HepG2 (cell line): ENCODE data around the gene THRSP. TPM values are rescaled to one million over a fixed set of nuclear protein-coding genes. Genes with fewer than 3 reads are reported as not detected.

ENCODE experiments used
- ATAC-seq: fragments of 200-7000 bp; cut with Tn5 transposase; 3 replicates; pipeline ENCODE4 v1.9.1; 2020; ENCODE audit warnings: mild to moderate bottlenecking, moderate library complexity
- BruUV-seq: library from RNA; stranded (reverse); fragments of 400-500 nt; replicated peaks from 2 replicates; lab custom pipeline; 2021; lab: Mats Ljungman, UMichigan
- CTCF ChIA-PET: fragments of 300-600 bp; formaldehyde crosslinking; extraction: SDS; loops from one replicate; lab custom pipeline; 2021; ENCODE audit warnings: low total read pairs, inconsistent platforms, low intra/inter-chr PET ratio; lab: Yijun Ruan, JAX
- POLR2A ChIA-PET: fragments of 350-600 bp; sonication (Branson Sonifier 250); formaldehyde crosslinking; loops from one replicate; lab custom pipeline; 2020; ENCODE audit warnings: antibody characterized with exemption, inconsistent platforms; lab: Yijun Ruan, JAX
- DNase-seq: peaks from one replicate; pipeline ENCODE4 v3.0.0-alpha.2; 2015; ENCODE audit warnings: low spot score
- FAIRE-seq: peaks from 3 replicates; lab custom pipeline; 2011; peaks lifted over from hg19 to GRCh38; lab: Jason Lieb, UNC
- H2AFZ ChIP-seq: one replicate; pipeline ENCODE4 v1.6.1; 2011; ENCODE audit warnings: low read length, inconsistent platforms
- H3K27ac ChIP-seq: fragments of 300-600 bp; 3 replicates; pipeline ENCODE4 v1.8.0; 2011; ENCODE audit warnings: mixed run types, mild to moderate bottlenecking, mixed read lengths, low read length, inconsistent platforms; ENCODE audit not compliant: insufficient read depth; ENCODE audit errors: extremely low read length
- H3K27me3 ChIP-seq, 2 experiments: fragments of 200-600 bp in 1 of 2; 2 replicates in 1 of 2; 3 replicates in 1 of 2; pipeline versions ENCODE4 v1.6.0 to v1.8.0; 2011; ENCODE audit warnings: low read length in 2 of 2, mild to moderate bottlenecking in 2 of 2, moderate library complexity in 2 of 2, inconsistent platforms in 1 of 2; ENCODE audit not compliant: insufficient read depth in 2 of 2, control insufficient read depth in 1 of 2
- H3K36me3 ChIP-seq, 2 experiments: fragments of 200-600 bp in 1 of 2; replicated peaks in 1 of 2; 2 replicates in 1 of 2; 3 replicates in 1 of 2; pipeline versions ENCODE4 v1.5.1 to v1.8.0; 2011; ENCODE audit warnings: low read length in 2 of 2, inconsistent platforms in 1 of 2; ENCODE audit not compliant: insufficient read depth in 2 of 2, control insufficient read depth in 1 of 2
- H3K4me1 ChIP-seq: 2 replicates; pipeline ENCODE4 v1.5.1; 2012; ENCODE audit warnings: low read length, inconsistent platforms; ENCODE audit not compliant: insufficient read depth
- H3K4me2 ChIP-seq: 2 replicates; pipeline ENCODE4 v1.6.0; 2011; ENCODE audit warnings: low read depth, low read length, inconsistent platforms
- H3K4me3 ChIP-seq, 3 experiments: fragments of 200-600 bp in 1 of 3; sonication (generic), shearing (Covaris generic) in 1 of 3; replicated peaks in 1 of 3; 2 replicates each; pipeline ENCODE4 v1.5.1; 2011 to 2016; ENCODE audit warnings: low read length in 3 of 3, inconsistent platforms in 2 of 3, low read depth in 2 of 3, mild to moderate bottlenecking in 2 of 3, control low read depth in 1 of 3, mixed read lengths in 1 of 3; ENCODE audit not compliant: insufficient read depth in 1 of 3
- H3K79me2 ChIP-seq: one replicate; pipeline ENCODE4 v1.6.1; 2011; ENCODE audit warnings: low read length, inconsistent platforms; ENCODE audit not compliant: insufficient read depth
- H3K9ac ChIP-seq: 2 replicates; pipeline ENCODE4 v1.6.0; 2011; ENCODE audit warnings: mild to moderate bottlenecking, low read depth, low read length, inconsistent platforms; ENCODE audit not compliant: insufficient read depth
- H3K9me3 ChIP-seq: 2 replicates; pipeline ENCODE4 v1.5.1; 2012; ENCODE audit warnings: mild to moderate bottlenecking, low read length
- H4K20me1 ChIP-seq: 2 replicates; pipeline ENCODE4 v1.6.0; 2011; ENCODE audit warnings: inconsistent platforms, mild to moderate bottlenecking, low read length, moderate library complexity; ENCODE audit not compliant: insufficient read depth
- HNRNPH1 ChIP-seq: fragments of 200-400 bp; formaldehyde crosslinking; optimal IDR thresholded peaks from 2 replicates; pipeline ENCODE3; 2017; ENCODE audit warnings: mild to moderate bottlenecking, low read depth, low read length
- HOXA9 ChIP-seq: sonication (generic); formaldehyde crosslinking; IDR thresholded peaks from 2 replicates; pipeline ENCODE4 v1.8.1; 2022; ENCODE audit warnings: missing genetic modification reagents, mild to moderate bottlenecking, moderate library complexity, borderline replicate concordance
- NPAS2 ChIP-seq: sonication (generic); formaldehyde crosslinking; IDR thresholded peaks from 2 replicates; pipeline ENCODE4 v1.8.0; 2022; ENCODE audit warnings: mild to moderate bottlenecking, missing genetic modification reagents, borderline replicate concordance
- ZBTB20 ChIP-seq: sonication (generic); formaldehyde crosslinking; IDR thresholded peaks from 2 replicates; pipeline ENCODE4 v1.8.1; 2023; ENCODE audit warnings: missing genetic modification reagents, low read depth, mild to moderate bottlenecking, borderline replicate concordance
- ZNF746 ChIP-seq: sonication (generic); formaldehyde crosslinking; IDR thresholded peaks from 2 replicates; pipeline ENCODE4 v1.8.0; 2022; ENCODE audit warnings: mild to moderate bottlenecking, missing genetic modification reagents
- WGBS: methylation state at CpG from one replicate; pipeline ENCODE4 v1.1.6; 2017; ENCODE audit warnings: low lambda C conversion rate; 5-methylcytosine and 5-hydroxymethylcytosine counted together
- in situ Hi-C: cut with HindIII; loops from 2 replicates; pipeline ENCODE4 v1.10.0; 2017; ENCODE audit warnings: low pct_unique_long_range_greater_than_20kb; ENCODE audit not compliant: extremely low pct_ligation_motif_present
- intact Hi-C: fragments of 100-400 bp; cut with micrococcal nuclease; formaldehyde crosslinking; loops from one replicate; pipeline ENCODE4 v1.10.0; 2022; ENCODE audit not compliant: unreplicated experiment
- polyA plus RNA-seq, 8 experiments: library from polyadenylated mRNA; depleted of rRNA in 3 of 8; stranded (reverse) in 7 of 8; unstranded in 1 of 8; fragments of >200 nt; fragmentation: Illumina TruSeq in 4 of 8; extraction: Trizol in 4 of 8; gene quantifications; 2 replicates each; pipeline versions ENCODE4 v1.2.1 to v1.2.3, GENCODE V29; 2011 to 2016; ENCODE audit warnings: low read depth in 4 of 8, missing spikeins in 1 of 8, mixed read lengths in 1 of 8; ENCODE audit not compliant: insufficient read depth in 1 of 8
- total RNA-seq, 5 experiments: library from RNA; depleted of rRNA; stranded (reverse); fragments of >200 nt; fragmentation: Illumina TruSeq; extraction: Trizol; gene quantifications; 2 replicates each; pipeline ENCODE4 v1.2.3, GENCODE V29; 2016; ENCODE audit warnings: low read depth in 1 of 5
- TF ChIP-seq, protein P1 (sequence below): sonication (generic); formaldehyde crosslinking; IDR thresholded peaks from 2 replicates; pipeline ENCODE4 v1.4.0; 2020; ENCODE audit warnings: mild to moderate bottlenecking, missing genetic modification reagents
- TF ChIP-seq, protein P2 (sequence below): sonication (generic); formaldehyde crosslinking; IDR thresholded peaks from 2 replicates; pipeline ENCODE4 v1.4.0; 2020; ENCODE audit warnings: mild to moderate bottlenecking, low read depth, missing genetic modification reagents

THRSP gene
- total and polyA plus RNA-seq, 2 of the 13 experiments (the other 11 are each of a cell fraction or from before 2014, with no cell fraction given) = 0.13 to 0.58 TPM

DNA sequence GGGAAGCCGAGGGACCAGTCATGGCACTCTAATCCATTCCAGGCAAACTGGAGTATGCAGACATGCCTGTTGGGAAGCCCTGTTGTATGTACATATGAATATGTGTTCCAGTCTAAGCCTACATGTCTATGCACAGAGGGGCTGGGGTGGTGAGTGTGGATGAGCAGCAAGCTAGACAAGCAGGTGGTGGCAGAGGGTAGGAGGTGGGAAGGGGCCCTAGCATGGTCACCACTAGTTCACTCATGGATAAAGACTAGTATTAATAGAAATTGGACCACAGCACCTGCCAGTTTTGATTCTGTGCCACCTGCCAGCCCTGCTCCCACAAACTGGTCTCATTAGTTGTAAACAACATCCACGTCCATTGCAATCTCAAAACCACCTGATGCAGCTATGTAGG, 1.5 kb downstream of the THRSP start:
- CTCF ChIA-PET = no interaction called here
- BruUV-seq = no TSS peak
- H4K20me1 ChIP-seq = no peaks in the 10 kb centered on the region

DNA sequence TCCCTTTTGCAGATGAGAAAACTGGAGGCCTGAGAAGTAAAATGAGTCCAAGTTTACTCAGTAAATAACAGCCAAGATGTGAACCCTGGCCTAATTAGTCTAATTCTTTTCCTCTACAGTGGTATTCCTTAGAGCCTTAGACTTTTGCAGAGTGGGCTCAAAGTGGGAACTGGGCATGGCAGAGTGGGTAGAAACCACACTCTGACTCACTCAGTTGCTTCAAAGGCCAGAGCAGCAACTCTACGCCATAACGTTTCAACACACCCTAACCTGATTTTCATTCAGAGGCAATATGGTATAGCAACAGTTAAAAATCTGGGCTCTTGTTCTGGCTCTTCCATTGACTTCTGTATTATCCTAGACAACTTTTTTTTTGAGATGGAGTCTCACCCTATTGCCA, 2.8 kb downstream of the THRSP start:
- no peaks in the 10 kb centered on the region for H3K9me3 ChIP-seq
- no TSS peak for BruUV-seq
- H3K4me2 ChIP-seq = no peak overlapping the region
- H3K4me3 ChIP-seq = no peak overlapping the region
- POLR2A ChIA-PET = interaction anchor here (0.8 kb wide), 1 partner anchor 122 kb away, joined by 5 read pairs; the partner anchor contains the start of gene KCTD21
- CTCF ChIA-PET = no interaction called here
- 96% methylated on average over 2 of the region's 2 CpGs for WGBS
- H3K9ac ChIP-seq = no peak overlapping the region
- DNase-seq (no peak), FAIRE-seq (no peak), ATAC-seq (no peak)
- no peak overlapping the region for H3K27ac ChIP-seq
- H3K27me3 ChIP-seq = no peaks in the 10 kb centered on the region
- no peaks in the 10 kb centered on the region for H4K20me1 ChIP-seq
- H3K4me1 ChIP-seq = peaks cover 26% of the 10 kb centered on the region
- H2AFZ ChIP-seq = no peak overlapping the region
- peaks cover 10 to 37% of the 10 kb centered on the region in 2 experiments for H3K36me3 ChIP-seq
- intact Hi-C loops = no loop called here
- peaks cover 14% of the 10 kb centered on the region for H3K79me2 ChIP-seq
- in situ Hi-C loops = no loop called here
- no peak for TF ChIP-seq ZBTB20
- TF ChIP-seq, protein P1, sequence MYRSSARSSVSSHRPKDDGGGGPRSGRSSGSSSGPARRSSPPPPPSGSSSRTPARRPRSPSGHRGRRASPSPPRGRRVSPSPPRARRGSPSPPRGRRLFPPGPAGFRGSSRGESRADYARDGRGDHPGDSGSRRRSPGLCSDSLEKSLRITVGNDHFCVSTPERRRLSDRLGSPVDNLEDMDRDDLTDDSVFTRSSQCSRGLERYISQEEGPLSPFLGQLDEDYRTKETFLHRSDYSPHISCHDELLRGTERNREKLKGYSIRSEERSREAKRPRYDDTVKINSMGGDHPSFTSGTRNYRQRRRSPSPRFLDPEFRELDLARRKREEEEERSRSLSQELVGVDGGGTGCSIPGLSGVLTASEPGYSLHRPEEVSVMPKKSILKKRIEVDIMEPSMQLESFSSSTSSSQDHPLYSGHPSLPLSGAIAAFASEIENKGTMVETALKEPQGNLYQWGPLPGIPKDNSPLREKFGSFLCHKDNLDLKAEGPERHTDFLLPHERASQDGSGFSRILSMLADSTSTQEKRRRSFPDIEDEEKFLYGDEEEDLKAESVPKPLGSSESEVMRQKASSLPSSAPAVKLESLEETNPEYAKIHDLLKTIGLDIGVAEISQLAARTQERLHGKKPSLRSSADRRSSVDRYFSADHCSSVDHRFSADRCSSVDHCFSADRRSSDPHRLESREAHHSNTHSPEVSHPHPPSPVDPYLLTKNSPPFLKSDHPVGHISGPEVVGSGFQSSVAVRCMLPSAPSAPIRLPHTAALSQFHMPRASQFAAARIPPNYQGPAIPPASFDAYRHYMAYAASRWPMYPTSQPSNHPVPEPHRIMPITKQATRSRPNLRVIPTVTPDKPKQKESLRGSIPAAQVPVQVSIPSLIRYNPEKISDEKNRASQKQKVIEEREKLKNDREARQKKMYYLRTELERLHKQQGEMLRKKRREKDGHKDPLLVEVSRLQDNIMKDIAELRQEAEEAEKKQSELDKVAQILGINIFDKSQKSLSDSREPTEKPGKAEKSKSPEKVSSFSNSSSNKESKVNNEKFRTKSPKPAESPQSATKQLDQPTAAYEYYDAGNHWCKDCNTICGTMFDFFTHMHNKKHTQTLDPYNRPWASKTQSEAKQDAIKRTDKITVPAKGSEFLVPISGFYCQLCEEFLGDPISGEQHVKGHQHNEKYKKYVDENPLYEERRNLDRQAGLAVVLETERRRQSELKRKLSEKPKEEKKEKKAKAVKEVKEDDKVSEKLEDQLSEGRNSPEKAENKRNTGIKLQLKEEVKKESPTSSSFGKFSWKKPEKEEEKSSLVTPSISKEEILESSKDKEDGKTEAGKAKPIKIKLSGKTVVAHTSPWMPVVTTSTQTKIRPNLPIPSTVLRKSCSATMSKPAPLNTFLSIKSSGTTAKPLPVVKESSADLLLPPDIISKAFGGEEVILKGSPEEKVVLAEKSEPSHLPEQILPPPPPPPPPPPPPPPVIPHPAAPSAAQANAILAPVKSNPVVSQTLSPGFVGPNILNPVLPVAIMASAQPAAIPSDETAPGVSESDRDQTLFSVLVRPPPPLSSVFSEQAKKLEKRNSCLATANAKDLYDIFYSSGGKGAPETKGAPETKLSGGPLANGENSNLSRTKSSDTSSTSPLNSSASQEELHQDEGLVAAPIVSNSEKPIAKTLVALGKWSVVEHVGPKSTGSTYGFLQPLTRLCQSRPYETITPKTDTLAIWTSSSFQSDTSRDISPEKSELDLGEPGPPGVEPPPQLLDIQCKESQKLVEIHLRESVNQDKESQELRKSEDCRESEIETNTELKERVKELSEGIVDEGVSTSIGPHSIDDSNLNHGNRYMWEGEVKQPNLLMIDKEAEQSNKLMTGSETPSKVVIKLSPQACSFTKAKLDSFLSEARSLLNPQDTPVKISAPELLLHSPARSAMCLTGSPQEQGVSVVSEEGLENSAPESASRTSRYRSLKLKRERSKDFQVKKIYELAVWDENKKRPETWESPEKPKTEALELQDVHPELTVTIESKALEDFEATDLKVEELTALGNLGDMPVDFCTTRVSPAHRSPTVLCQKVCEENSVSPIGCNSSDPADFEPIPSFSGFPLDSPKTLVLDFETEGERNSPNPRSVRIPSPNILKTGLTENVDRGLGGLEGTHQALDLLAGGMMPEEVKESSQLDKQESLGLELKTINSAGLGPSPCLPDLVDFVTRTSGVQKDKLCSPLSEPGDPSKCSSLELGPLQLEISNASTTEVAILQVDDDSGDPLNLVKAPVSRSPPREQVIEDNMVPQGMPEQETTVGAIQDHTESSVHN = no peak
- TF ChIP-seq HNRNPH1 = no peak
- no peak for TF ChIP-seq HOXA9

More for the DNA sequence above, 1.5 kb downstream of the THRSP start:
- intact Hi-C loops (no loop called here), in situ Hi-C loops (no loop called here)
- H3K4me1 ChIP-seq = peaks cover 37% of the 10 kb centered on the region
- no peaks in the 10 kb centered on the region for H3K27me3 ChIP-seq
- POLR2A ChIA-PET = interaction anchor here (0.8 kb wide), 1 partner anchor 19 kb away, joined by 3 read pairs; no protein-coding TSS in a partner anchor
- no peak overlapping the region for H2AFZ ChIP-seq
- DNase-seq = no peak
- H3K4me3 ChIP-seq = no peak overlapping the region
- no peak overlapping the region for H3K4me2 ChIP-seq
- H3K9me3 ChIP-seq = no peaks in the 10 kb centered on the region
- FAIRE-seq = no peak
- H3K9ac ChIP-seq = no peak overlapping the region
- ATAC-seq = no peak
- no peak for TF ChIP-seq ZNF746 (CRISPR knock-in tag)
- TF ChIP-seq, protein P2, sequence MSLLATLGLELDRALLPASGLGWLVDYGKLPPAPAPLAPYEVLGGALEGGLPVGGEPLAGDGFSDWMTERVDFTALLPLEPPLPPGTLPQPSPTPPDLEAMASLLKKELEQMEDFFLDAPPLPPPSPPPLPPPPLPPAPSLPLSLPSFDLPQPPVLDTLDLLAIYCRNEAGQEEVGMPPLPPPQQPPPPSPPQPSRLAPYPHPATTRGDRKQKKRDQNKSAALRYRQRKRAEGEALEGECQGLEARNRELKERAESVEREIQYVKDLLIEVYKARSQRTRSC (CRISPR knock-in tag) = no peak
- no peak for TF ChIP-seq NPAS2 (CRISPR knock-in tag)
- peaks cover 6% of the 10 kb centered on the region for H3K79me2 ChIP-seq
- H3K36me3 ChIP-seq = peaks cover 6 to 25% of the 10 kb centered on the region in 2 experiments
- H3K27ac ChIP-seq = no peak overlapping the region
- 100% methylated on average over 2 of the region's 2 CpGs for WGBS
